H1 (cell line): Measurements from ENCODE around the gene CKAP5. TPM values are rescaled to one million over a fixed set of nuclear protein-coding genes. Genes with fewer than 3 reads are reported as not detected.

Source experiments
- CTCF ChIA-PET: fragments of 300-600 bp; sonication (Branson Sonifier 250); formaldehyde crosslinking; loops from one replicate; lab custom pipeline; 2021; ENCODE audit not compliant: partially characterized antibody; lab: Charles Lee
- POLR2A ChIA-PET: fragments of 300-600 bp; sonication (Branson Sonifier 250); formaldehyde crosslinking; loops from one replicate; lab custom pipeline; 2021; ENCODE audit warnings: inconsistent platforms; ENCODE audit not compliant: partially characterized antibody; lab: Charles Lee
- DNase-seq, 2 experiments: peaks; one replicate each; pipeline versions ENCODE4 v3.0.0 to v3.0.0-alpha.2; 2010 to 2022; ENCODE audit warnings: low spot score in 2 of 2, low read depth in 1 of 2, mixed read lengths in 1 of 2
- FAIRE-seq: peaks from 2 replicates; lab custom pipeline; 2011; peaks lifted over from hg19 to GRCh38; lab: Jason Lieb, UNC
- H2AFZ ChIP-seq: 2 replicates; pipeline ENCODE4 v1.8.1; 2012; ENCODE audit warnings: low read length, inconsistent platforms
- H2AK5ac ChIP-seq: 2 replicates; pipeline ENCODE4 v1.6.1; 2013; ENCODE audit warnings: low read depth, low read length
- H2BK120ac ChIP-seq: replicated peaks from 2 replicates; pipeline ENCODE3; 2013; ENCODE audit warnings: low read depth, low read length, inconsistent platforms
- H2BK12ac ChIP-seq: 2 replicates; pipeline ENCODE4 v1.6.1; 2013; ENCODE audit warnings: low read depth, low read length
- H2BK15ac ChIP-seq: 2 replicates; pipeline ENCODE4 v1.6.1; 2013; ENCODE audit warnings: low read length
- H2BK20ac ChIP-seq: 2 replicates; pipeline ENCODE4 v1.6.1; 2013; ENCODE audit warnings: low read length
- H2BK5ac ChIP-seq: 2 replicates; pipeline ENCODE4 v1.6.1; 2013; ENCODE audit warnings: low read depth, low read length
- H3K14ac ChIP-seq: 2 replicates; pipeline ENCODE4 v1.6.1; 2013; ENCODE audit warnings: inconsistent platforms; ENCODE audit not compliant: insufficient read length
- H3K18ac ChIP-seq: 2 replicates; pipeline ENCODE4 v1.6.1; 2013; ENCODE audit warnings: low read length; ENCODE audit errors: extremely low read depth
- H3K23ac ChIP-seq: 2 replicates; pipeline ENCODE4 v1.6.1; 2013; ENCODE audit warnings: inconsistent platforms; ENCODE audit not compliant: insufficient read length
- H3K23me2 ChIP-seq: 2 replicates; pipeline ENCODE4 v1.6.1; 2013; ENCODE audit warnings: low read depth, low read length
- H3K27ac ChIP-seq: 2 replicates; pipeline ENCODE4 v1.6.1; 2011; ENCODE audit warnings: low read depth, low read length, inconsistent platforms
- H3K27me3 ChIP-seq, 4 experiments: replicated peaks in 1 of 4; 1 replicate in 1 of 4; 2 replicates in 3 of 4; pipeline versions ENCODE4 v1.6.1 to v1.8.1; 2011 to 2013; ENCODE audit warnings: low read length in 3 of 4, mild to moderate bottlenecking in 3 of 4, inconsistent platforms in 2 of 4, mixed read lengths in 2 of 4, moderate library complexity in 1 of 4; ENCODE audit not compliant: control insufficient read depth in 3 of 4, insufficient read depth in 3 of 4; ENCODE audit errors: extremely low read depth in 1 of 4
- H3K36me3 ChIP-seq, 4 experiments: 2 replicates each; pipeline versions ENCODE4 v1.6.1 to v1.8.1; 2011 to 2013; ENCODE audit warnings: mild to moderate bottlenecking in 4 of 4, low read length in 3 of 4, moderate library complexity in 2 of 4, control low read depth in 1 of 4, inconsistent platforms in 1 of 4; ENCODE audit not compliant: insufficient read depth in 4 of 4, control insufficient read depth in 2 of 4
- H3K4ac ChIP-seq: replicated peaks from 2 replicates; pipeline ENCODE3; 2013; ENCODE audit warnings: low read length, low read depth, mixed read lengths, inconsistent platforms; ENCODE audit not compliant: insufficient read length
- H3K4me1 ChIP-seq, 4 experiments: replicated peaks in 1 of 4; 1 replicate in 1 of 4; 2 replicates in 3 of 4; pipeline versions ENCODE4 v1.6.1 to v1.8.1; 2011 to 2013; ENCODE audit warnings: low read length in 3 of 4, inconsistent platforms in 2 of 4, mixed read lengths in 1 of 4; ENCODE audit not compliant: insufficient read depth in 4 of 4, control insufficient read depth in 3 of 4
- H3K4me2 ChIP-seq, 2 experiments: 2 replicates each; pipeline versions ENCODE4 v1.6.1 to v1.8.1; 2011 to 2013; ENCODE audit warnings: low read depth in 2 of 2, low read length in 2 of 2, control low read depth in 1 of 2, inconsistent platforms in 1 of 2, mild to moderate bottlenecking in 1 of 2; ENCODE audit not compliant: insufficient read depth in 1 of 2
- H3K4me3 ChIP-seq, 4 experiments: fragments of 200-600, 300-600 bp in 1 of 4; sonication (generic), shearing (Covaris generic), sonication (Bioruptor Twin) in 1 of 4; 2 replicates each; pipeline versions ENCODE4 v1.5.1 to v1.8.1; 2011 to 2016; ENCODE audit warnings: low read length in 4 of 4, low read depth in 3 of 4, control low read depth in 2 of 4, inconsistent platforms in 2 of 4, mild to moderate bottlenecking in 2 of 4, mixed read lengths in 1 of 4, moderate library complexity in 1 of 4; ENCODE audit not compliant: insufficient read depth in 2 of 4; ENCODE audit errors: extremely low read depth in 1 of 4
- H3K56ac ChIP-seq: replicated peaks from 2 replicates; pipeline ENCODE3; 2013; ENCODE audit warnings: low read depth, mild to moderate bottlenecking, mixed read lengths, low read length, inconsistent platforms; ENCODE audit not compliant: insufficient read length
- H3K79me1 ChIP-seq: 2 replicates; pipeline ENCODE4 v1.6.1; 2013; ENCODE audit warnings: low read depth, low read length, control low read depth
- H3K79me2 ChIP-seq, 2 experiments: 2 replicates each; pipeline versions ENCODE4 v1.6.1 to v1.8.1; 2012 to 2013; ENCODE audit warnings: low read length in 2 of 2, mild to moderate bottlenecking in 2 of 2, inconsistent platforms in 1 of 2; ENCODE audit not compliant: insufficient read depth in 2 of 2, control insufficient read depth in 1 of 2
- H3K9ac ChIP-seq, 4 experiments: replicated peaks in 1 of 4; 1 replicate in 1 of 4; 2 replicates in 3 of 4; pipeline versions ENCODE4 v1.6.1 to v1.8.1; 2011 to 2013; ENCODE audit warnings: low read depth in 3 of 4, low read length in 3 of 4, control low read depth in 2 of 4, mild to moderate bottlenecking in 2 of 4, moderate library complexity in 2 of 4, inconsistent platforms in 1 of 4; ENCODE audit errors: extremely low read depth in 1 of 4
- H3K9me3 ChIP-seq, 2 experiments: 2 replicates each; pipeline versions ENCODE4 v1.6.1 to v1.8.1; 2012 to 2013; ENCODE audit warnings: mild to moderate bottlenecking in 2 of 2, moderate library complexity in 2 of 2, control low read depth in 1 of 2, inconsistent platforms in 1 of 2, low read depth in 1 of 2, low read length in 1 of 2, mixed read lengths in 1 of 2; ENCODE audit not compliant: insufficient read depth in 2 of 2
- H4K20me1 ChIP-seq, 2 experiments: replicated peaks in 1 of 2; 2 replicates each; pipeline versions ENCODE3 to v1.8.1; 2011 to 2013; ENCODE audit warnings: inconsistent platforms in 2 of 2, low read length in 2 of 2, mild to moderate bottlenecking in 1 of 2; ENCODE audit not compliant: insufficient read depth in 2 of 2, control insufficient read depth in 1 of 2
- H4K5ac ChIP-seq: 2 replicates; pipeline ENCODE4 v1.6.1; 2013; ENCODE audit warnings: low read length, low read depth, mixed read lengths, inconsistent platforms; ENCODE audit not compliant: insufficient read length
- H4K8ac ChIP-seq: 2 replicates; pipeline ENCODE4 v1.8.0; 2013; ENCODE audit warnings: mild to moderate bottlenecking, moderate library complexity, low read length, inconsistent platforms; ENCODE audit not compliant: insufficient read depth; ENCODE audit errors: extremely low read depth
- H4K91ac ChIP-seq: replicated peaks from 2 replicates; pipeline ENCODE3; 2013; ENCODE audit warnings: low read length, mixed read lengths, inconsistent platforms; ENCODE audit not compliant: insufficient read length
- CBX5 ChIP-seq: fragments of 300-800, 300-1000 bp; sonication (generic); IDR thresholded peaks from 2 replicates; pipeline ENCODE4 v1.7.1; 2016; ENCODE audit warnings: antibody characterized with exemption, low read length, low read depth
- CBX8 ChIP-seq: fragments of 300-800, 300-1000 bp; sonication (generic); IDR thresholded peaks from 2 replicates; pipeline ENCODE4 v1.7.1; 2016; ENCODE audit warnings: low read depth, low read length, borderline replicate concordance
- CTCF ChIP-seq, 3 experiments: IDR thresholded peaks; 1 replicate in 2 of 3; 2 replicates in 1 of 3; pipeline versions ENCODE4 v1.5.1 to v1.6.1; 2011; ENCODE audit warnings: low read length in 3 of 3, mild to moderate bottlenecking in 3 of 3, inconsistent platforms in 2 of 3, low read depth in 1 of 3, moderate library complexity in 1 of 3; ENCODE audit not compliant: insufficient read depth in 1 of 3; ENCODE audit errors: control extremely low read depth in 1 of 3
- NRF1 ChIP-seq: IDR thresholded peaks from 2 replicates; pipeline ENCODE4 v1.6.1; 2011; ENCODE audit warnings: mild to moderate bottlenecking, low read depth, low read length, improper control_type of control experiment
- PHF8 ChIP-seq: fragments of 200-600 bp; sonication (generic); conservative IDR thresholded peaks from 2 replicates; pipeline ENCODE4 v1.7.1; 2012; ENCODE audit warnings: low read depth, mild to moderate bottlenecking, inconsistent platforms, low read length, moderate library complexity
- POU5F1 ChIP-seq: IDR thresholded peaks from 2 replicates; pipeline ENCODE4 v1.6.1; 2011; ENCODE audit warnings: low read depth, mild to moderate bottlenecking, low read length, moderate library complexity
- RBBP5 ChIP-seq: IDR thresholded peaks from 2 replicates; pipeline ENCODE4 v1.7.1; 2012; ENCODE audit warnings: low read depth, mild to moderate bottlenecking, inconsistent platforms, low read length, moderate library complexity, borderline replicate concordance
- RXRA ChIP-seq: IDR thresholded peaks from 2 replicates; pipeline ENCODE4 v1.6.1; 2011; ENCODE audit warnings: low read depth, mild to moderate bottlenecking, low read length, moderate library complexity; ENCODE audit not compliant: insufficient read depth
- SAP30 ChIP-seq: fragments of 300-600 bp; sonication (generic); IDR thresholded peaks from 2 replicates; pipeline ENCODE4 v1.7.1; 2012; ENCODE audit warnings: low read length, moderate library complexity, mild to moderate bottlenecking, inconsistent platforms; ENCODE audit not compliant: insufficient read depth, insufficient replicate concordance
- SP2 ChIP-seq: IDR thresholded peaks from 2 replicates; pipeline ENCODE4 v1.6.1; 2012; ENCODE audit warnings: mild to moderate bottlenecking, low read length, inconsistent platforms
- TEAD4 ChIP-seq: IDR thresholded peaks from 2 replicates; pipeline ENCODE4 v1.6.1; 2012; ENCODE audit warnings: low read depth, low read length, inconsistent platforms, mixed read lengths
- WGBS, 2 experiments: shearing (Covaris generic) in 1 of 2; methylation state at CpG; one replicate each; pipeline versions ENCODE4 v1.1.6 to v1.1.7; 2013 to 2015; ENCODE audit warnings: low lambda C conversion rate in 2 of 2, mixed read lengths in 2 of 2, inconsistent platforms in 1 of 2, low coverage in 1 of 2, missing lambda C conversion rate in 1 of 2; ENCODE audit not compliant: insufficient replicate concordance in 2 of 2, insufficient coverage in 1 of 2, insufficient read length in 1 of 2; ENCODE audit errors: extremely low coverage in 1 of 2, missing lambda C conversion rate in 1 of 2; 5-methylcytosine and 5-hydroxymethylcytosine counted together
- polyA plus RNA-seq, 7 experiments: library from polyadenylated mRNA; depleted of rRNA in 3 of 7; stranded (reverse) in 5 of 7; unstranded in 2 of 7; fragments of >200 nt in 5 of 7; fragments of 200-250 nt in 2 of 7; gene quantifications; 1 replicate in 5 of 7; 2 replicates in 1 of 7; 4 replicates in 1 of 7; pipeline versions ENCODE4 v1.2.1 to v1.2.3, GENCODE V29; 2011 to 2013; ENCODE audit warnings: missing spikeins in 2 of 7, mixed read lengths in 2 of 7
- total RNA-seq: library from RNA; stranded (reverse); fragmentation: NEBNext Ultra II Directional; extraction: Animal tissue kit (Norgen Biotek cat#: 25700); gene quantifications from 2 replicates; pipeline ENCODE4 v1.2.1, GENCODE V29; 2021

CKAP5 gene
- total and polyA plus RNA-seq, 2 of the 8 experiments (the other 6 are each of a cell fraction or from before 2014, with no cell fraction given), result 64.8 to 185 TPM

GRCh38 chr11:46697723-46698122 lies 148.4 kb downstream of the CKAP5 start:
- H3K27me3 ChIP-seq, result no peaks in the 10 kb centered on the region
- no peak overlapping the region for H3K14ac ChIP-seq
- H2BK120ac ChIP-seq, result no peak overlapping the region
- H3K79me2 ChIP-seq, result peaks cover 3 to 16% of the 10 kb centered on the region in 2 experiments; a peak in 2 of 4 replicates
- FAIRE-seq, result no peak
- ChIA-PET POLR2A (interaction anchor here (1.3 to 3.1 kb wide), 3 partner anchors 19 to 27 kb away, joined by 4 to 21 read pairs (median 5); no protein-coding TSS in a partner anchor), CTCF (interaction anchor here (1.2 to 2.3 kb wide), 3 partner anchors 9 to 23 kb away, joined by 4 to 5 read pairs (median 5); no protein-coding TSS in a partner anchor)
- H3K9me3 ChIP-seq, result no peaks in the 10 kb centered on the region
- no peak overlapping the region for H2AK5ac ChIP-seq
- H2AFZ ChIP-seq, result no peak overlapping the region
- no peak for DNase-seq
- peaks cover 4 to 16% (median 9%) of the 10 kb centered on the region in 4 experiments; a peak in 6 of 8 replicates for H3K36me3 ChIP-seq
- no peak overlapping the region for H3K18ac ChIP-seq
- H3K4me1 ChIP-seq, result no peaks in the 10 kb centered on the region; a peak in 4 of 7 replicates
- H3K4ac ChIP-seq, result no peak overlapping the region
- no peak overlapping the region for H4K5ac ChIP-seq
- no peak overlapping the region for H2BK5ac ChIP-seq
- H3K79me1 ChIP-seq, result no peaks in the 10 kb centered on the region
- H3K4me2 ChIP-seq, result no peak overlapping the region
- H3K27ac ChIP-seq, result no peak overlapping the region
- H4K91ac ChIP-seq, result no peak overlapping the region
- no peak overlapping the region for H3K56ac ChIP-seq
- H2BK15ac ChIP-seq, result no peak overlapping the region
- no peak overlapping the region for H2BK20ac ChIP-seq
- H3K9ac ChIP-seq, result no peak overlapping the region; a peak in 1 of 7 replicates
- H3K23me2 ChIP-seq, result peaks cover 9% of the 10 kb centered on the region; the same call in 1 of the 2 replicates
- no peak overlapping the region for H3K4me3 ChIP-seq
- H3K23ac ChIP-seq, result no peak overlapping the region
- no peak overlapping the region for H4K8ac ChIP-seq
- WGBS, 2 experiments, result 71% methylated on average over 2 of the region's 2 CpGs; no CpG with 5 or more reads in 1 of the 2 experiments
- no peak overlapping the region for H2BK12ac ChIP-seq
- peaks cover 0 to 2% of the 10 kb centered on the region in 2 experiments for H4K20me1 ChIP-seq
- TF ChIP-seq CBX8 (no peak), SP2 (no peak), RBBP5 (no peak), RXRA (no peak), TEAD4 (no peak), SAP30 (no peak), NRF1 (no peak), CBX5 (no peak), PHF8 (no peak), CTCF (IDR thresholded peaks at IDR 0.05; ENCODE audit: control extremely low read depth in 1 of 3, insufficient read depth in 1 of 3, low read depth in 1 of 3, low read length in 3 of 3) (no peak), POU5F1 (no peak)
